Left lung (tissue), 10 donors: ENCODE measurements around the gene CD82. TPM values are rescaled to one million over a fixed set of nuclear protein-coding genes. Genes with fewer than 3 reads are reported as not detected.

Experiments used
- ATAC-seq: fragments of 200-7000 bp; cut with Tn5 transposase; one replicate; pipeline ENCODE4 v1.9.1; 2020; ENCODE audit warnings: moderate library complexity
- DNase-seq, 4 donors: peaks; one replicate each; pipeline ENCODE4 v3.0.0-alpha.2; 2013 to 2020
- H3K27ac ChIP-seq, 2 donors: fragments of 200-600 bp; sonication (generic) in 1 of 2; one replicate each; pipeline versions ENCODE4 v1.5.0 to v1.8.0; 2020 to 2021
- H3K27me3 ChIP-seq, 2 donors: fragments of 200-600 bp; sonication (generic) in 1 of 2; one replicate each; pipeline versions ENCODE4 v1.5.0 to v1.8.0; 2020 to 2021
- H3K36me3 ChIP-seq, 2 donors: fragments of 200-600 bp; sonication (generic) in 1 of 2; one replicate each; pipeline versions ENCODE4 v1.5.0 to v1.8.0; 2020 to 2021
- H3K4me1 ChIP-seq, 2 donors: fragments of 200-600 bp; one replicate each; pipeline ENCODE4 v1.8.0; 2021
- H3K4me3 ChIP-seq, 2 donors: fragments of 200-600 bp; sonication (generic) in 1 of 2; one replicate each; pipeline versions ENCODE4 v1.5.0 to v1.8.0; 2020 to 2021; ENCODE audit warnings: mild to moderate bottlenecking in 1 of 2
- H3K9me3 ChIP-seq, 2 donors: fragments of 200-600 bp; sonication (generic) in 1 of 2; one replicate each; pipeline versions ENCODE4 v1.5.0 to v1.8.0; 2020 to 2021
- CTCF ChIP-seq, 2 donors: fragments of 200-600 bp; sonication (generic) in 1 of 2; IDR thresholded peaks; one replicate each; pipeline versions ENCODE4 v1.5.0 to v1.8.0; 2021; ENCODE audit warnings: antibody characterized with exemption in 2 of 2
- intact Hi-C, 2 donors: fragments of 100-400 bp; cut with DNase I; formaldehyde crosslinking; loops; one replicate each; pipeline versions ENCODE4 v1.11.2 to v1.14.2; 2022
- polyA plus RNA-seq, 6 donors: library from polyadenylated mRNA; unstranded; fragments of 120-200 nt; gene quantifications; one replicate each; pipeline ENCODE4 v1.2.1, GENCODE V29; 2013; ENCODE audit not compliant: insufficient read length in 6 of 6
- total RNA-seq, 2 donors: library from RNA; stranded (reverse); fragmentation: NEBNext Ultra II Directional; extraction: Animal tissue kit (Norgen Biotek cat#: 25700); gene quantifications; one replicate each; pipeline ENCODE4 v1.2.1, GENCODE V29; 2021
- donor health status: DM: no; HTN: yes; CAD: no.
- donor health status: DM: no; HTN: no; CAD: no.

CD82 gene
- total and polyA plus RNA-seq, 8 donors = 33.7 to 244 (median 54.6) TPM

- H3K4me1 ChIP-seq = peaks cover 34 to 94% of the 10 kb centered on the region in 2 donors
- no peaks in the 10 kb centered on the region for H3K27me3 ChIP-seq
- peak in 3 of 4 donors; percentile 70 to 94 (median 89) for DNase-seq
- peak overlapping the region in 1 of 2 donors; percentile 60 for H3K4me3 ChIP-seq
- H3K9me3 ChIP-seq = no peaks in the 10 kb centered on the region
- no peak for TF ChIP-seq CTCF (IDR thresholded peaks at IDR 0.05)
- peak overlapping the region; percentile 86 to 96 for H3K27ac ChIP-seq
- intact Hi-C loops = no loop called here
- peak; percentile 6 for ATAC-seq
- no peaks in the 10 kb centered on the region for H3K36me3 ChIP-seq
Observed at GRCh38 chr11:44568658-44569473, 3.4 kb downstream of the CD82 start.

- H3K27me3 ChIP-seq = no peaks in the 10 kb centered on the region
- no peak for ATAC-seq
- H3K27ac ChIP-seq = peak overlapping the region in 1 of 2 donors; percentile 96
- no peaks in the 10 kb centered on the region for H3K36me3 ChIP-seq
- intact Hi-C loops = no loop called here
- no peaks in the 10 kb centered on the region for H3K9me3 ChIP-seq
- TF ChIP-seq CTCF (IDR thresholded peaks at IDR 0.05) = no peak
- H3K4me1 ChIP-seq = peaks cover 32 to 100% of the 10 kb centered on the region in 2 donors
- DNase-seq = peak in 1 of 4 donors; percentile 40
- peak overlapping the region in 1 of 2 donors; percentile 60 for H3K4me3 ChIP-seq
Observed at GRCh38 chr11:44570411-44571155, 5.1 kb downstream of the CD82 start.

GRCh38 chr11:44571871-44572270, 6.4 kb downstream of the CD82 start:
- ATAC-seq = no peak
- H3K27me3 ChIP-seq = no peaks in the 10 kb centered on the region
- TF ChIP-seq CTCF (IDR thresholded peaks at IDR 0.05) = no peak
- no peak overlapping the region for H3K4me3 ChIP-seq
- H3K36me3 ChIP-seq = peaks cover 0 to 6% of the 10 kb centered on the region in 2 donors
- peak overlapping the region in 1 of 2 donors; percentile 96 for H3K27ac ChIP-seq
- intact Hi-C loops = no loop called here
- H3K9me3 ChIP-seq = no peaks in the 10 kb centered on the region
- no peak for DNase-seq
- peaks cover 32 to 100% of the 10 kb centered on the region in 2 donors for H3K4me1 ChIP-seq

- Histone ChIP-seq H3K27me3 (no peaks in the 10 kb centered on the region), H3K4me1 (peaks cover 32 to 99% of the 10 kb centered on the region in 2 donors), H3K27ac (no peak overlapping the region), H3K9me3 (no peaks in the 10 kb centered on the region), H3K4me3 (no peak overlapping the region), H3K36me3 (peaks cover 0 to 6% of the 10 kb centered on the region in 2 donors)
- intact Hi-C loops = no loop called here
- ATAC-seq (no peak), DNase-seq (no peak)
- no peak for TF ChIP-seq CTCF (IDR thresholded peaks at IDR 0.05)
Observed at GRCh38 chr11:44572436-44572835, 7.0 kb downstream of the CD82 start.

GRCh38 chr11:44572884-44573283, 7.4 kb downstream of the CD82 start:
- H3K27me3 ChIP-seq = no peaks in the 10 kb centered on the region
- ATAC-seq (no peak), DNase-seq (no peak)
- no peaks in the 10 kb centered on the region for H3K9me3 ChIP-seq
- peaks cover 0 to 6% of the 10 kb centered on the region in 2 donors for H3K36me3 ChIP-seq
- H3K27ac ChIP-seq = no peak overlapping the region
- no peak overlapping the region for H3K4me3 ChIP-seq
- no peak for TF ChIP-seq CTCF (IDR thresholded peaks at IDR 0.05)
- intact Hi-C loops = no loop called here
- peaks cover 33 to 99% of the 10 kb centered on the region in 2 donors for H3K4me1 ChIP-seq
